ENCODE data around the gene ABHD10. TPM values are rescaled to one million over a fixed set of nuclear protein-coding genes. Genes with fewer than 3 reads are reported as not detected.

ABHD10 gene
- total RNA-seq, 1 donor from 2014 or later: 28.2 TPM

- no peak for DNase-seq (ENCODE audit: low spot score)
Measured at GRCh38 chr3:111965484-111965883, 13.3 kb upstream of the ABHD10 start.

DNA sequence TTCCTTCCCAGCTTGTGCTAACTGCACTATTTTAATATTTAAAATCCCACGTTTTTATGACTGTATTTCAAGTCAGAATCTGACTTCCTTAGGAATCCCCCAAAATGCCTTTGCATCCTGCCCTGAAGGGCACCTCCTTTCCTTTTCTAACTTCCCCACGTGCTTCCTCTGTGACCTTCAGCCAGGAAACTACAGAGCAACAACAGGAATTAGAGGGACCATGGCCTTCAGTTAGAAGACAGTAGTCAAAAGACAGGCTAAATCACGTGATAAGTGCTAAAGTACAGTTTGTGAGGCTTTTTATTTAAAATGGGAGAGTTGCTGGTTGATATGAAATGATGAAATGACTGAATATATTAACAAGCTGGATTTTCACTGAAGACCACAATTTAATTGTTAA, 11.8 kb upstream of the ABHD10 start:
- no peak for DNase-seq (ENCODE audit: low spot score)

DNA sequence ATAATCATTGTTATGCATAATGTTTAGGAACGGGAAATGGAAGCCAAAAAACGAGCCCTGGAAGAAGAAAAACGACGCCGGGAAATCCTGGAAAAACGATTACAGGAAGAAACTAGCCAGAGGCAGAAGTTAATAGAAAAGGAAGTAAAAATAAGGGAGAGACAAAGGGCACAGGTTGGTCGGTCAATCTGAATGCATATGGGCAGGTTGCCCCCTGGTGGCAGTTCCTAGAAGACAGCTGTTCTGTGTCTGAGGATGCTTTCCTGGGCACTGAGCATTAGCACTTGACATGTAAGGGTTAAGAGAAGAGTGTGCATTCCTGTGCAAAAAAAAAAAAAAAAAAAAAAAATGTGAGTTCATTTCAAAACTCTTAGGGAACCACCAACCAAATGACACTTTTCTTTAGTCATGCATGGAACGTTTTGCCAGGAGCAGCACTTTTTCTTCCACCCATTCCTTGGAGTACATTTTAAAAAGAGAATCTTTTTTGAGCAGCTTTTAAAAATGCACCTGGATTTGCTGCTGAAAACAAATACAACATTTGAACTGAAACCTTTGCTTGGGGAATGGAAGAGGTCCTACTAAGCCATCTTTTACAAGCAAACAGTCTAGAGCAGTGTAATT, 11.1 kb upstream of the ABHD10 start:
- peak; percentile 86 for DNase-seq (ENCODE audit: low spot score)

DNA sequence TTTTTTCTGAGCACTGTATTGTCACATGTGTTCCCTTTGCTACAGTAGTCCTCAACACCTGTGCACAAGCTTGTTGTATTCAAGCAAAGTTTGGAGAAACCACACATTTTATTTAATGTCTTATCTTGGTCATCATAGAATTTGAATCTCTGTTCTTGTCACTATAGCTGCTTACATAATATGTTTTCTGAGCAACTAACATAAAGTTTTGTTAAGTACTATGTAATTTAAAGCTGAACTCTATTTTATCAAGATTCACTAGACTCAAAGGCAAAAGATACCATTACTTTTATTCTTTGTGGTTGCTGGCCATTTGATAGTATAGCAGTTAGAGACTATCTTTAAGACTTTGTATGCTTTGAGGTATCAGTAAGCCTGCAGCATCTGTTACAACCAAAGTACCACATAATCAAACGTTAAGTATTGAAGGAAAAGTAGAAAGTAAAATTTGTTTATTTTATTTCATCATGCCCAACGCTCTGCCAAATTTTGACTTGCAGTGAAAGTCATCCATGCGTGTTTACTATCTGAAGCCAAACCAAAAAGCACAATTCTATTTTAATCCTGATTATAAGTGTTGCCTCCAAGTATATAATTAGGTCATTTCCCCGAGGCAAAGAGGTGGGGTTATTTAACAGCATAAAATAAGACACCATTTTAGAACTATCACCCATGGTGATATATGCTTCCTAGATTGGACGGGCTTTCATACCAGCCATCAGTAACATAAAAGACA, 10.3 kb upstream of the ABHD10 start:
- DNase-seq (ENCODE audit: low spot score): no peak

DNA sequence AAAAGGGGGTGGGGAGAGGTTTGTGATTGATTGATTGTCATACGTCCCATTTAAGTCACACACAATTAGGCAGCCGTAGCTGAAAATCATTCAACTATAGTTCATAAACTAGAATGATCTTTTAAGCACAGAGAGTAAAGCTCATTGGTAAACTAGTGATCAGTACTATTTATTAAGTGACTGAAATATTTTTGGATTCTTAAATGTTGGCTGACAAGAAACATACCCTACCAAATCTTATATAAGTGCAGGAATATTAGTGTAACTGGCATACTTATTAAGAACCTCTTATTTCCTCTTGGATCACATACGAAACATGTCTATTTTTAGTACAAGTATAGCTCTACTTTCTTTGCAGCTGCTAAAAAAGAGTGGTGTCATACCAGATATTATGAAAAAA, 8.4 kb upstream of the ABHD10 start:
- DNase-seq (ENCODE audit: low spot score): no peak

DNA sequence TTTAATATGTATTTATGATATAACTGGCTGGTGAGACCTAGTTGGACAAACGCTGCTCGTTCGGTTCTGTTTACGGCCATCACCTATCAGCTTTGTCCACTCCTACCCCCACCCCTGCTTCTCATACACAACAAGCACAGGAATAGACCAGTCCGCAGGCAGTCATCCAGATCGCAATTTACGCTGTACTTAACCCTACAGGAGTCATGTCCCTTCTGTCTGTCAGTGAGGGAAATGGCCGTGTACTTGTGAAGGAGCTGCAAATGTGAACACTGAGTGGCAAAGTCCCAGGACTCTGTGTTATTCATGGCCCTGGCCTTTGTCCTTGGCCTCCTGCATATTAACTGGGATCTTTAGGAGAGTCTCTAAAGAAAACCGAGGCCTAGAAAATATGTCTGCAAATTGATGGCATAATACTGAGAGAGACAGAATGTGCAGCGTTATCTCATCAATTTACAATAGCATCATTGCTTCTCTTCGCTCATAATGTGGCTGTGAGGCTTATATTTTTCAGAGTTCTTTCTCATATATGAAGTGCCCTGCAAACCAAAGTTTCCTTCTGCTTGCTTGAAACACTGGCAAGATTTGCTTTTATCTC, 7.2 kb upstream of the ABHD10 start:
- DNase-seq (ENCODE audit: low spot score): no peak

DNA sequence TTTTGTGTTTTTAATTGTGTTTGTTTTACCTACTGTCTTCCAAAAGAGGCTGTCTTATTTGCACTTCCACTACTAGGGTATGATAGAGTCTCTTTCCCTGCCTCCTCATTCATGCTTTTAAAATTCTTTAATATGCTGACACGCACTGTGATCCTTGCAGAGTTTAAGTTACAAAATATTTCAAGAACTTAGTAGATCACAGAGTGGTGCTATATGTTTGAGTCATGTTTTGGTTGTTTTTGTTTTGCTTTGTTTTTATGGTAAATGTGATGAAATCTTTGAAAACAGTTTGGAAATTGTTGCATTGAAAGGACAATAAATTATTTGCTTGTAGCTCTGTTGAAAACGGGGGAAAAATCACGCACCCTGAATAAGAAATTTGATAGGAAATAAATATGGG, 5.9 kb upstream of the ABHD10 start:
- no peak for DNase-seq (ENCODE audit: low spot score)

DNA sequence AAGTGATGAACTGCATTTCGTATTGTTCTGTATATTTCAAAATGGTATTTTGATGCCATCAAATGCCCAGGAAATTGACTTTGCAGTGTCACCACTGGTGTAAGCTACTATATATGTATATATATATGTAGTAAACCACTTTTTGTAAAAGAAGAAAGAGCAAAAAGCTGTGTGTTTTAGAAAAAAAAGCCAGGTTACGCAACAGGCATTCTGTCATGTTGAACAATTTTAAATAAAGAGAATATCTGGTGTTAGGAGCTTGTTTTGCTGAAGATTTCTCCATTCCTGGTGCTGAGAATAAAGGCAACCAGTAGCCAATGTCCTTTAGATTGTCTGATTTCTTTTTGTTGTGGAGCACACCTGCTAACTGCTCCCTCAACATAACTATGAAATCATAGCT, 3.7 kb upstream of the ABHD10 start:
- DNase-seq (ENCODE audit: low spot score): no peak

DNA sequence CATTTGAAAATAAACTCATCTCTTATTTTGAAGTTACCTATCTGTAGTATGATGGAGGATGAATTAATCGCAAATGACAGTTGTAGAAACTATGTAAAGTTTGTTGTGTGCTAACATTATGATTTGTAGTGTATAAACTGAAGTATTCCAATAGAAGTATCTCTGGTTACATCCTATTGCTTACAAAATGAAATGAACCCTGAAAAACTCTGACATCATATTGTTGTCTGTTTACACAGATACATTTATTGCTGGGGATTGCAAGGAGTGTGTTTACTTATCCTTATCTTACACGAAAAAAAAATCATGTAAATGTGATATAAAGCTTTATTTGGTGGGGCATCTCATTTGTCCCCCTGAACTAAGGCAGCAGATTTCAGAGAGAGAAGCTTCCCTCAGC, 2.6 kb upstream of the ABHD10 start:
- DNase-seq (ENCODE audit: low spot score): no peak

GRCh38 chr3:111979434-111980038, 710 bp downstream of the ABHD10 start:
- no peak for DNase-seq (ENCODE audit: low spot score)

DNA sequence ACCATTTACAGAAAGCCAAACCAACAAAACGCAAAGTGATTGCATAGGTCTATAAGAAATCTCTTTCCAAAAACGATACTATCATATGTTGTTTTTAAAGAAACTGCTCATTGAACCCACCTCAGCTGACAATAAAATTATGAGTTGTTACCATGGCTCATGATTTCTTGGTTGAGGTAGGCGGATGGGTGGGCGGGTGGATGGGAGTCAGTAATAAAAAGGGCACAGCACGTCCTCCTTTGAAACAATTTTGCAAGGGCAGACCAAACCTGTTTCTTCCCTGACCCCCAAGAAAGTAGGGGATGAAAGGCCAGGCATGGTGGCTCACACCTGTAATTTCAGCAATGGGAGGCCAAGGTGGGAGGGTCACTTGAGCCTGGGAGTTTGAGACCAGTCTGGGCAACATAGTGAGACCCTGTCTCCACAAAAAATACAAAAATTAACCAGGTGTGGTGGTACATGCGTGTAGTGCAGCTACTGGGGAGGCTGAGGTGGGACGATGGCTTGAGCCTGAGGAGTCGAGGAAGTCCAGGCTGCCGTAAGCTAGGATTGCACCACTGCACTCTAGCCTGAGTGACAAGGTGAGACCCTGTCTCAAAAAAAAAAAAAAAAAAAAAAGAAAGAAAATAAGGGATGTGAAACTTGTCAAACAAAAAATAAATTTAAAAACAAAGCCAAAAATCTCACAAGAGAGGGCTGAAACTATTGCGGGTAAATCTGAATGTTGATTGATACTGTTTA, 2.1 kb downstream of the ABHD10 start:
- DNase-seq (ENCODE audit: low spot score): no peak

DNA sequence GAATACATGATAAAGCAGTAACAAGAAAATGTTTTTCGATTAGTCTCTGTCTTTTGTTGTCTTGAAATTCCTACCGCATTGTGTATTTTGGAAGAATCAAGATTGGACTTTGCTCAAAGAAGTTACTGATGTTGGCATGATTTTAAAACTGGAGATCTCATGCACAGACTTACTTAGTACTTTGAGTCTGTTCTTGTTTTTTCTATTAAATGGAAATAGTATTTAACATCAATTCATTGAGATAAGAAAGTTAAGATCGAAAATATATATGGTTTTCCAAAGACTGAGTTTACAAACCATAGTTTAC, 2.6 kb downstream of the ABHD10 start:
- no peak for DNase-seq (ENCODE audit: low spot score)

- DNase-seq (ENCODE audit: low spot score): no peak
Measured at GRCh38 chr3:111984636-111985298, 5.9 kb downstream of the ABHD10 start.

GRCh38 chr3:111986800-111987199, 8.0 kb downstream of the ABHD10 start:
- DNase-seq (ENCODE audit: low spot score): no peak

DNA sequence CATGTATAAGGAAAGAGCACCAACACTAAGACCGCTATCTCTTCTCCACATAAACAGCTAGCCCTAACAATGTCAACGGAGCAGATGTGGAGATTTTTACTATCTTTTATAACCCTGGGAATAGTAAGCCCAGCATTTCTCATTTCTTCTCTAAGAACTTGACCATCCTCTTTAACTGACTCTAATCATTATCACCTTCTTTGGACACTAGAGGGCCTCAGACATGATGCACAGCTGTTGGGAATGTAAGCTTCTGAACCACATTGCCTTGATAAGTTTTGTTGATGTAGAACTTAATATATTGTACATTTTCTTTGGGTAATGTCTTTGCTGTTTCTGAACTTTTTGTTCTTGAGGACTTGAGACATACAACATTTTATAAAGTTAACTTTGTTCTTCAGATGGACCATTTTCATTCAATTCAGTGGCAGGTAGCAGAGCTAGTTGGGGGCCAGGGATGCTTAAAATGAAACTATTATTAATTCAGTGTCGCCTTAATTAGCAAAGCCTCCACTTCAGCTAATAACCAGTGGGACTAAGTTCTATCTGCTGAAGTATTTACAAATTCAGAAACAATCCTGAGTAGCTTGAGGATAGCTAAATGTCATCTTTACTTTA, 10.3 kb downstream of the ABHD10 start:
- DNase-seq (ENCODE audit: low spot score): no peak

- no peak for DNase-seq (ENCODE audit: low spot score)
Measured at GRCh38 chr3:111993038-111993437, 14.2 kb downstream of the ABHD10 start.

DNA sequence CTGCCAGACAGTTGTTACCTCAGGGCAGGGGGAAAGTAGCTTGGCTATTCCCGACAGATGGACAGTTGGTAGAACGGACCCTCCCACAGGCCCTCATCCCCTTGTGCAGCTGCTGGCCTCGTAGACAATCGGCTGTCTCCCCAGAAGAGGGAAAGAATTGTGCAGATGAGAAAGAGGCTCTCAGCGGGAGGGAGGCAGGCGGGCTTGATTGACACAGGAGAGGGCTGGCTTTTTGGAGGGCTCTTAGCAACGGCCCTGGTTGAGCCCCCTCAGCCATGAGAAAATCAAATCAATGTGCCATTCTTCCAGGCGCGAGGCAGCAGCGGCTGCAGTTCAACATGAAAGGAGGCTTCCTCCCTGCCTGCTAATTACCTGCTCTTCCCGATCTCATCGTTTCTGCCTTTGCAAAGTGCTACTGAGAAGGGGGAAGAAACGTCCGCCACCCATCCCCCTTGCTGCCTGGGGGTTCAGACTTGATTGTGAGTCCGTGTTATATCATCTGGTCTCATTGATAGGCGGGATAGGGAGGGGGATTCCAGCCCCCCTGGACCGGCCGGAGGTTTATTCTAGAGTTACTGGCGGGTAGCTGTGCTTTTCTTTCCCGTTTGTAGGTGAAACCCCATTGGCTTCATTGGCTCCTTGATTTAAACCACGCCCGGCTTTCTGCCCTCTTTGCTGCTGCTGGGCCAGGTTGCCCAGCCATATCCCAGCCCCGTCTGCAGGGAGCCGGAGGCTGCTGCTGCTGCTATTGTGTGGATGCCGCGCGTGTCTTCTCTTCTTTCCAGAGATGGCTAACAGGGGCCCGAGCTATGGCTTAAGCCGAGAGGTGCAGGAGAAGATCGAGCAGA, 20.0 kb downstream of the ABHD10 start, which contains the start of gene TAGLN3:
Gene TAGLN3 (plus strand): TSS at position 287 of the 848 bp plus-strand sequence. CDS start 501 bp downstream, at position 788.
- no peak for DNase-seq (ENCODE audit: low spot score)

- DNase-seq (ENCODE audit: low spot score): no peak
Measured at GRCh38 chr3:111999484-112000324, 20.9 kb downstream of the ABHD10 start.

- DNase-seq (ENCODE audit: low spot score): no peak
Measured at GRCh38 chr3:112000367-112000771, 21.5 kb downstream of the ABHD10 start.

All from ureter (tissue), 1 donor.